Stimulated activated CD4-positive, alpha-beta T cell treated with anti-CD3 and anti-CD28 coated beads, Interleukin-2, amount 100 ng/mL, for 4 hours (primary cell): Measurements from ENCODE around the gene AKAIN1.

ENCODE experiments used
- DNase-seq: peaks from one replicate; pipeline ENCODE4 v3.0.0-alpha.2; 2020; ENCODE audit warnings: low read depth

Gene AKAIN1

GRCh38 chr18:5093902-5094301 is 103.2 kb downstream of the AKAIN1 start:
- no peak for DNase-seq
